SJSA1 (cell line): ENCODE measurements around the gene HMX3. TPM values are rescaled to one million over a fixed set of nuclear protein-coding genes. Genes with fewer than 3 reads are reported as not detected.

ENCODE experiments used
- DNase-seq, 2 experiments: peaks; one replicate each; pipeline ENCODE4 v3.0.0-alpha.2; 2015 to 2020; ENCODE audit warnings: low spot score in 2 of 2, low read depth in 1 of 2
- H3K27ac ChIP-seq: fragments of 250-450 bp; sonication (Bioruptor Pico); 2 replicates; pipeline ENCODE4 v1.5.1; 2020; ENCODE audit warnings: mild to moderate bottlenecking, moderate library complexity
- H3K27me3 ChIP-seq: fragments of 250-450 bp; sonication (Bioruptor Pico); replicated peaks from 2 replicates; pipeline ENCODE4 v1.5.1; 2020; ENCODE audit warnings: mild to moderate bottlenecking, moderate library complexity
- H3K36me3 ChIP-seq: fragments of 250-450 bp; sonication (Bioruptor Pico); 2 replicates; pipeline ENCODE4 v1.5.1; 2020; ENCODE audit warnings: mild to moderate bottlenecking
- H3K4me1 ChIP-seq: fragments of 250-450 bp; sonication (Bioruptor Pico); replicated peaks from 2 replicates; pipeline ENCODE4 v1.6.1; 2021; ENCODE audit warnings: mild to moderate bottlenecking
- H3K4me3 ChIP-seq: fragments of 250-450 bp; sonication (Bioruptor Pico); 2 replicates; pipeline ENCODE4 v1.5.1; 2020; ENCODE audit warnings: mild to moderate bottlenecking
- H3K9me3 ChIP-seq: fragments of 250-450 bp; sonication (Bioruptor Pico); replicated peaks from 2 replicates; pipeline ENCODE4 v1.5.1; 2020; ENCODE audit warnings: mild to moderate bottlenecking
- total RNA-seq: library from RNA; depleted of rRNA; stranded (reverse); fragments of >200 nt; shearing (Covaris generic); gene quantifications from 2 replicates; pipeline ENCODE4 v1.2.3, GENCODE V29; 2014

HMX3 gene
- total RNA-seq, 1 experiment from 2014 or later, result 10.8 TPM

- H3K27me3 ChIP-seq, result peaks cover 31% of the 10 kb centered on the region
- H3K27ac ChIP-seq, result no peak overlapping the region
- DNase-seq, result no peak
- H3K9me3 ChIP-seq, result no peaks in the 10 kb centered on the region
- no peak overlapping the region for H3K4me3 ChIP-seq
- peaks cover 7% of the 10 kb centered on the region; the same call in 1 of the 2 replicates for H3K36me3 ChIP-seq
- H3K4me1 ChIP-seq, result peaks cover 22% of the 10 kb centered on the region
Measured at GRCh38 chr10:123139521-123140163, 3.9 kb downstream of the HMX3 start.

DNA sequence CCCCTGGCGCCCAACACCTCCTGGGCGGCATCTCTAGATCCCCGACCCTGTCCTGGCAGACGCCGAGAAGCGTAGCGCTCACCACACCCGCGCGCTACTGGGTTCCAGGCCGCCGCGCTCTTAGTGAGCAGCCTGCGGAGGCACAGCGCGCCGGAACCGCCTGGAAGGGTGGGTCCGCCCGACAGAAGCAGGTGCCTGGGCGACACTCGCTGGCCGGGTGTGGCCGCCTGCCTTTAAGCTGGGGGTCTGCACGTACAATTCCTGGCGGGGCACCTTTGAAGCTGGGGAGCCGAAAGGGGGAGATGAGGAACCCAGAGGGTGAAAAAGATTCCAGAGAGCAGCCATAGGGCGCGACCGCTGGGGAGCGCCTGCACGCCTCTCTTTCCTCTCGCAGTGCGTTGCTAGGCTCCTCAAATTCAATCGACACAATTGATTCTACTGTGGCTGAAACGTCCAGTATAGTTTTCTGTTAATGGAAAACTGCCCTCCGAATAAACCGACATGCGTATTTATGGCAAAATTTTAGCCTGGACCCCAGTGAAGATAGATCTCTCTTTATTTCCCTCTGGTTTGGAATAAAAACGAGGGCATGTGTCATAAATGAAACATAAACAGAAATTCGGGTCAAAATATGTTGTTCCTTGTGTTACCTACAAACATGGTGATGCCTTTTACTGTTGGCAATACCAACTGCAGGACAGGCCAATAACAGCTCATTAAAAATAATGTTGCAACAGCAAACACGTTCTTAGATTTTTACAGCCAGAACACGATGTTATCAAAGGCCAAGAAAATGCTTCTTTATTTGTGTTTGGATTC, 4.6 kb downstream of the HMX3 start:
- Histone ChIP-seq H3K27ac (no peak overlapping the region), H3K36me3 (peaks cover 7% of the 10 kb centered on the region; the same call in 1 of the 2 replicates), H3K4me1 (peaks cover 15% of the 10 kb centered on the region), H3K27me3 (peaks cover 31% of the 10 kb centered on the region), H3K9me3 (no peaks in the 10 kb centered on the region), H3K4me3 (no peak overlapping the region)
- DNase-seq, result no peak

DNA sequence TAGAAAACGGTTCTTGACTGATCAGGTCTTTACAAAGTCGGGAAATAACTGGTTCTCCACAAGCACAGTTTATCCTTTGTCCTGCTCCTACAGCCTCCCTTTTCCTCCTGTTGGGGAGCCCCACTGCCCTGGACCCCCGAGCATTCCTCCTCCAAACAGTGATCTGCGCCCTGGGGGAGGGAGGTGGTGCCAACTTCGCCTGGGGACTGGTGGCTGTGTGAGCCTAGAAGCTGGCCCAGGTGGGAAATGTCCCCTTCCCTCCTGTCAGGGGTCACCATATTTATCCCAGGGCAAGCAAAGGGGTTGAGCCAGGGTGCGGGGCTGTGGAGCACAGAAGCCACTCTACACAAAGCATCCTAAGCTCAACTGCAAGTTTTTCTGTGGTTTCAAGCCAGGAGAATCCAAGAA, 5.2 kb downstream of the HMX3 start:
- Histone ChIP-seq H3K9me3 (no peaks in the 10 kb centered on the region), H3K4me1 (peaks cover 10% of the 10 kb centered on the region; the same call in 1 of the 2 replicates), H3K27me3 (peaks cover 32% of the 10 kb centered on the region), H3K4me3 (no peak overlapping the region), H3K36me3 (peaks cover 7% of the 10 kb centered on the region; the same call in 1 of the 2 replicates), H3K27ac (no peak overlapping the region)
- DNase-seq, result no peak

DNA sequence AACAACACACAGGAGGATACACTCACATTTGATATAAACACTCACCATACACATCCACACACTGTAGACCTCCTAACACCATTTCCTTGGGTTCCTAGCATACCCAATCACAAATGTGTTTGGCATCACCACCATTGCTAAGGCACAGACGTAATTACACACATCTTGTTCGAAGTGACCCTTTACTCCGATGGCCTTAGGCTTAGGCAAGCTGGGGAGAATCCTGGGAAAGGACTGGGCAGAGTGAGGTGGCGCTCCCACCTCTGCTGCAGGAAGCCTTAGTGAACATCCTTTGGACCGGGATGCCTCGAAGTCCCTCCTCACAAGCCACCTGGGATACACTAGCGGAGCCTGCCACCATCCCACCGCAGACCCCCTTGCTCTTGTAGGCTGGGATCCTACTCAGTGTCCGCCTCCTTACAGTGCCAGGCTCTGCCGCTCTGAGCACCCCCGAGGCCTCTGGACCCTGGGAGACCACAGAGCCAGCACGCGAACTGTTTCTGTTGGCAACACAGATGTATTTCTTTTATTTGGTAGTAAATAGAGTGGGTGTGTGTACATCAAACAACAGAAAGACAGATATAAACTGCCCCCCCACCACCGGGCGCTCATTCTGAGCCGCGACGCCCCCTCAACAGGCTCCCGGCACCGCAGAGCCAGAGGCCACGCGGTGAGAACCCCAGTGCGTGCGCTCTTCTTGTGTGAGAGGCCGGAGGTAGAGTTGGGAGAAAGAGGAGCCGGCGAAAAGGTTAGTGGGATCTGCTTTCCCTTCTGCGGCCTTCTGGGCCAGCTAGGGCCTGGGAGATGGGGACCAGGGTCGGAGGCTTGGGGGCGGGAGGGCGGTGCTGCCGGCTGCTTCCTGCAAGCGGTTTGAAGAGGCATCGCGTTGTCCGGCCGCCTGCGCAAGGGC, 6.3 kb downstream of the HMX3 start:
- Histone ChIP-seq H3K9me3 (no peaks in the 10 kb centered on the region), H3K27ac (no peak overlapping the region), H3K36me3 (peaks cover 7% of the 10 kb centered on the region; the same call in 1 of the 2 replicates), H3K27me3 (peaks cover 34% of the 10 kb centered on the region), H3K4me1 (peaks cover 6% of the 10 kb centered on the region; the same call in 1 of the 2 replicates), H3K4me3 (no peak overlapping the region)
- DNase-seq, result no peak

- no peak overlapping the region for H3K27ac ChIP-seq
- H3K36me3 ChIP-seq, result peaks cover under 1% of the 10 kb centered on the region; the same call in 1 of the 2 replicates
- H3K27me3 ChIP-seq, result peaks cover 41% of the 10 kb centered on the region
- no peak for DNase-seq
- peaks cover 3% of the 10 kb centered on the region; the same call in 1 of the 2 replicates for H3K4me1 ChIP-seq
- no peaks in the 10 kb centered on the region for H3K9me3 ChIP-seq
- no peak overlapping the region for H3K4me3 ChIP-seq
Measured at GRCh38 chr10:123142701-123143161, 7.0 kb downstream of the HMX3 start.

DNA sequence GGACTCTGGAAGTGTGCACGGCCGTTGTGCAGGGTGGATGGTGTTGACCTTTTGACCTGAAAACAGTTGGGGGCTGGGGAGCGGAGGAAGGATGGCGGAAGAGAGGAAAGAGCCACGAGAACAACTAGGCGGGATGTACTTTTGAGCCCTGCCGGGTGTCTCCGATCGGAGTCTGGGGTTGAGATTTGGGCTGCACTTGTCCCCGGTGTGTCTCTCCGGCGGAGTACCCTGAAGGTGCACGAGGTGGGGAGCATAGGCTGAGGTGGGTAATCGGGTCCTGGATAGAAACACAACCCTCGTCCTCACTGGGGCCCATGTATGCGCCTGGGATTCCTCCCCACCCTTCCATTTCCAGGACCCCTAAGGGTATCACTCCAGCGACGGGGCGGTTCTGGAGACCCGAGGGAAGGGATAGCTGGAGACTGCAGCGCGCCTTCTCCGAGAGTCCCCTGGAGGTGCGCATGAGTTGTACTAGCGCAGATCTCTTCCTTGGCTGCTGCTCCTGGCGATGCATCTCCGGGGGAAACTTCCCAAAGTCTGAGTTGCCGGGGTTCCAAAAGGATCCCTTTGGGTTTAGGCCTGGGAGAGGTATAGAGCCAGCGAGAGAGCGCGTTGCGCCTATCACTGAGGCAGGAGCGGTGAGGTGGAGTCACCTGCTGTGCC, 7.5 kb downstream of the HMX3 start:
- H3K9me3 ChIP-seq, result no peaks in the 10 kb centered on the region
- H3K4me3 ChIP-seq, result no peak overlapping the region
- H3K27ac ChIP-seq, result no peak overlapping the region
- peaks cover 7% of the 10 kb centered on the region for H3K4me1 ChIP-seq
- H3K27me3 ChIP-seq, result peaks cover 46% of the 10 kb centered on the region
- DNase-seq, result no peak
- H3K36me3 ChIP-seq, result no peaks in the 10 kb centered on the region

- no peaks in the 10 kb centered on the region for H3K36me3 ChIP-seq
- H3K9me3 ChIP-seq, result peaks cover 4% of the 10 kb centered on the region; the same call in 1 of the 2 replicates
- H3K4me3 ChIP-seq, result no peak overlapping the region
- H3K27me3 ChIP-seq, result peaks cover 46% of the 10 kb centered on the region
- H3K27ac ChIP-seq, result no peak overlapping the region
- no peak for DNase-seq
- H3K4me1 ChIP-seq, result peaks cover 12% of the 10 kb centered on the region
Measured at GRCh38 chr10:123143825-123144168, 8.0 kb downstream of the HMX3 start.

DNA sequence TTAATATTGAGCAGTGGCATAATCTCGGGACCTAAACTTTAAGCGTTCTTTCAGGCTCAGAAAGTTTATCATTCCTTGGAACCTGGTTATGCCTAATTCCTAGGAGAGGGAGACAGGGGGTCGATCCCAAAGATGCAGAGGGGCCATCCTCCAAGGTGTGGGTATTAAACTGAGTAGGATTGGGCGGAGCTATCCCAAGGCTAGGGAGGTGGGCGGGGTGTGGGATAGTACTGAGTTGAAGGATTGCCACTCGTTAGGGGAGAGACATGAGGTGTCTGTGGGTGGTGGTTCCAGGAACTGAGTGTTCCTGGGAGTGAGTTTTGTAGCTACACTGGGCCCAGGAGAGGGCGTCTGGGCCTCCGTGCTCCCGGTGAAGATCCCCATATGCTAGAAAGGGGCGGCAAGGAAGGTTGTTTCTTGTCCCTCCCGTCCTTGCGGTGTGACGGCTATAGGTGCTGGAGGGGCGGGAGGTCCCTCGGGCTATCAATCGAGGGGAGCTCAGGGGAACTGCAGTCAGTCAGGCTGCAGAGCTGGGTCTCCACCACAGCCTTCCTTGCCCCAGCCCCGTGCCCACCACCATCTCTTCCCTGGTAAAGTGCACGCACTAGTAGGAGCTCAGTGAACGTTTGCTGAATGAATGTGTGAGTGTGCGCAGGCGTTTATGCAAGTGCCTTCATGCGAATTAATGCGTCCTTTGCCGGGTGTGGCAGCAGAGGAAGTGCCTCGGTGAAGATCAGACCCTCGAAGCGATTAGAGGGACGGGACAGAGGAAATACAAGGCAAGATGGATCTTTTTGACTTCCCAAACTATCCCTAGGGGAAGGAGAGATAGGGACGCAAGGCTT, 9.1 kb downstream of the HMX3 start:
- H3K27ac ChIP-seq, result no peak overlapping the region
- no peak for DNase-seq
- H3K9me3 ChIP-seq, result peaks cover 8% of the 10 kb centered on the region; the same call in 1 of the 2 replicates
- H3K4me1 ChIP-seq, result peaks cover 20% of the 10 kb centered on the region
- no peak overlapping the region for H3K4me3 ChIP-seq
- no peaks in the 10 kb centered on the region for H3K36me3 ChIP-seq
- H3K27me3 ChIP-seq, result peaks cover 56% of the 10 kb centered on the region

- no peak for DNase-seq
- H3K9me3 ChIP-seq, result peaks cover 8% of the 10 kb centered on the region; the same call in 1 of the 2 replicates
- peaks cover 61% of the 10 kb centered on the region for H3K27me3 ChIP-seq
- no peak overlapping the region for H3K4me3 ChIP-seq
- H3K27ac ChIP-seq, result no peak overlapping the region
- H3K4me1 ChIP-seq, result peaks cover 20% of the 10 kb centered on the region
- no peaks in the 10 kb centered on the region for H3K36me3 ChIP-seq
Measured at GRCh38 chr10:123145542-123146012, 9.8 kb downstream of the HMX3 start.

DNA sequence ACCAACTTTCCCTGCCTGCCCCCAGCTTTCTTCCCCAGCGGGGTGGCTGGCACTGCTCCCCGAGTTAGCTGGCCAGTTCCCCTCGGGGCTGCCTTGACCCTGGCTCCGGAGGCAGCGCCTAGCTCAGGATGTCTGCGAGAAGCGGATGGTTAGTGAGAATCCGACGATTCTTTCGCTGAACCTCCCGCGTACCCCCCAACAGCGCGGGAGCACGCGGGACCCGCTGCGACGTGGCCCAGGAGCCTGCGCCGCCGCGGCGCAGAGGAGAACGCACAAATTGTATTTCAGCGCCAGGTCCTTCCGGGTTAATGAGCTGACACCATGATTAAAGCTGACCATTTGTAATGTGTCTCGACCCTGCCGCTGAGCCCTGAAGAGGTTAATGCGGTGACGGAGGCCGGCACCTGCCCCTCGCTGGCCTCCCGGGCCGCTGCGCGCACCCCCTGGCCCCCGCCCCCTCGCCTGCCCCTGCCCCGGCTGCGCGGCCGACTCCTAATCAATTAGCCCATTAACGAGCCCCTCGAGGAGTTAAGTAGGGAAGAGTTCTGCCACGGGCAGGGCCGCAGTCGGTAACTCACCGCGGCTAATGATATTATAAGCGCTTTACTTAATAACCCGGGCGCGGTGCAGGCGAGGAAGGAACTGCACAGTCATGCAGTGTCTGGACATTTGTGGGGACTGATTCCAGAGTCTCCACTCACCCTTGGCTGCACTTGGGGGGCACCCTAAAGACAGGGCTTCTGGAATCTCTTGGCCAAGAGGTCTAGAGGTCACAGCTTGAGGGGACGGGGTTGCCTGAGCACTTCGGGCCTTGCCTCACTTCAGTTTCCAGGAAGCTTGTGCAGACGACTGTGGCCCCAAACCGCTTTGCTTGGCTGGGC, 10.5 kb downstream of the HMX3 start:
- Histone ChIP-seq H3K27ac (no peak overlapping the region), H3K4me3 (no peak overlapping the region), H3K36me3 (no peaks in the 10 kb centered on the region), H3K27me3 (peaks cover 68% of the 10 kb centered on the region), H3K4me1 (peaks cover 20% of the 10 kb centered on the region), H3K9me3 (peaks cover 8% of the 10 kb centered on the region; the same call in 1 of the 2 replicates)
- no peak for DNase-seq

GRCh38 chr10:123146894-123147634, 11.3 kb downstream of the HMX3 start:
- Histone ChIP-seq H3K4me3 (no peak overlapping the region), H3K36me3 (no peaks in the 10 kb centered on the region), H3K27ac (no peak overlapping the region), H3K27me3 (peaks cover 69% of the 10 kb centered on the region), H3K4me1 (peaks cover 20% of the 10 kb centered on the region), H3K9me3 (peaks cover 8% of the 10 kb centered on the region; the same call in 1 of the 2 replicates)
- DNase-seq, result no peak
